ENCODE results near the gene LARGE1.
A peak's percentile ranks its signal among the peaks of the same experiment; 100 is the strongest.

The LARGE1 gene

DNA sequence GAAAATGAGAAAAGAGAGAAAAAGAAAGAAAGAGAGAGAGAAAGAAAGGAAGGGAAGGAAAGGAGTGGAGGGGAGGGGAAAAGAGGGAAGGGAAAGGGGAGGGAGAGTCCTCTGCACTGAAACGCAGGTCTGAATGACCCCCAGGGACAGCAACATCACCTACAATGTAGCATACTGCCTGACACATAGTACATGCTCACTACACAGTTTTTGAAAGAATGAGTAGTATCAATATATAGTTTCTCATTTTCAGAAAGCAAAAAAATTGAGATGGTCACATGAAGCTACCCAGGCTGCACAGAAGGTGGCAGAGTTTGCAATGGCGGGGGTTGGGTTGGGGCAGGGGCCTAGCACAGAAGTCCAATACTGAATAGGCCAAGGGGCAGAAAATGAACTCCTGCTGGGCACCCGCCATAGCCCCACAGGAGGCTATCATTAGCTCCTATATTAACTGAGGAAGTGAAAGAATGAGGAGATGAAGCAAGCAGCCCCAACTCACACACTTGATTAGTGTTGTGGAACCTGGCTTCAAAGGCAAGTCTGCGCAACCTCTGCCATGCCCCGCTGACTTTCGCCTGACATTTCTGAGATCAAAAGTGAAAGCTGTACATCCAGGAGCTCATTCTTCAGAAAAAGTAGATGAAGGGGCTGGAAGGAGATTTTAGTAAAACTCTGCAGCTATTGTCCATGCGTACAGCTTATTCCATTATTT is 620.9 kb downstream of the LARGE1 start:
- FAIRE-seq: peak; percentile 99
- peak; percentile 65 for DNase-seq (ENCODE audit: insufficient read length, low spot score)

GRCh38 chr22:33296941-33297340 is 623.3 kb downstream of the LARGE1 start:
- DNase-seq (ENCODE audit: insufficient read length, low spot score): no peak
- FAIRE-seq: no peak

- FAIRE-seq (no peak), DNase-seq (ENCODE audit: insufficient read length, low spot score) (no peak)
Measured at GRCh38 chr22:33288078-33288477, 632.2 kb downstream of the LARGE1 start.

- DNase-seq (ENCODE audit: insufficient read length, low spot score) (no peak), FAIRE-seq (no peak)
Measured at GRCh38 chr22:33275073-33275443, 645.2 kb downstream of the LARGE1 start.

GRCh38 chr22:33274214-33275072 is 645.8 kb downstream of the LARGE1 start:
- DNase-seq (ENCODE audit: insufficient read length, low spot score): no peak
- FAIRE-seq: peak; percentile 74

DNA sequence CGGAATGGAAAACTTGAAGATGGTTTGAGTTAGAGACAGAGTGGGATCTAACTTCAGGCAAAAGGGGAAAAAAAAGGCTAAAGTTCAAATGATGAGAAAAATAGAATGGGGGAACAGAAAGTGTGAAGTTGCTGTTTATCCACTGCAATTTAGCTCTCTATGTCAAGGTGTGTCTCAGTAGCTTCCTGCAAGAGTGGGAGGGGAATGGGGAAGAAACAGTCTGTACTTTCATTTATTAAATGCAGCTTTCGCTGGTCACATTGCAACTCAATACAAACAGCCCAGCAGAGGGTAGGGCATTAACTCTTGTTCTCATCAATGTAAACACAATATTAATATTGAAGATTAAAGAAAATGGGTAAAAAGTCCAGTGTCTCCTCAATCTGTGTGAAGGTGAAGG is 647.4 kb downstream of the LARGE1 start:
- FAIRE-seq (peak; percentile 71), DNase-seq (ENCODE audit: insufficient read length, low spot score) (no peak)

DNA sequence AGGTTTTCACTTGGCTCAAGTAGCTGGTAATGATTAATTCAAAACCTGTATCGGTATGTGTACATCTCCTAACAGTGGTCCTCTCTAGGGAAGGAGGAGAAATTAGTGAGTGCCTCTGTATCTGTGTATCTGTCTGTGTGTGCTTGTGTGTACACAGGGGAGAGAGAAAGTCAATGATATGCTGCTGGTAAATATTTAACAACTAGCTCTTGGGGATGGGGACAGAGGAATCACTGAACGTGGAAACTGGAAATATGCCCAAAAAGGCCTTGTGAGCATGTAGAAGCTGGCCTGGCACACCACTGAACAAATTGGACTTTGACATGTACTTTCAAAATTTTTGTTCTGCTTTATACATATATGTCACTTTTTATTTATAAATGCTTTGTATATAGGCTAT is 648.1 kb downstream of the LARGE1 start:
- peak; percentile 91 for FAIRE-seq
- DNase-seq (ENCODE audit: insufficient read length, low spot score): no peak

DNA sequence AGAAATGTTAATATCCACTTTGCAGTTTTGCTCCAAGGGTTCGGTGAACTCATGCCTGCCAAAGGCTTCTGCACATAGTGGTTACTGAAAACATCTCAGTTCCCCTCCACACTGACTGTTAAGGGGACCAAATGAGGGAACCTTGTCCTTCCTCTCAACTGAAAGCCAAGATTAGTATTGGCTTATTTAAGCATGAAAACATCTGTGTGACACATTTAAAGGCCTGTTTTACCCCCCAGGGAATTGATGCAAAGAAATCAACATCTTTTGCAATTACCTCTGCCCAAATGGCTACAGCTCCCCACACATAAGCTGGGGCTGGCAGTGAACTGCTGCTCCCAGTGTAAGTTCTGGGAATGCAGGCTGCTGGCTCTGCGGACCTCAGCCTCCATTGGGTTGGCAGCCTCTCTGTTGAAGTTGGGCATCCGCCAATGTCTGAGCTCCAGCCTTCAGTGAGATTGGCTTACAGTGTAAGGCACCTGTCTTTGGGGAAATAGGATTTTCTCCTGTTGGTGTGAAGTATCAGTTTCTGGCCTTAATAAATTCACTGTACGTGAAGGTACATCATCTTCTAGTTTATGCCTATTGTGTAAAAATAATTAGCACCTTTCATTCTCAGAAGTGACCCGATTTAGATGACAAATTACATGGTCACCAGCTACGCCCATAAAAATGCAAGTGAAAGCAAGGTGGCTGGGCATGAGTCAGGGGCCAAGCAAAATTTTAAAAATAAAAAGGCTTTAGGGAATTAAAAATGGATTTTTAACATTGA is 648.7 kb downstream of the LARGE1 start:
- peak; percentile 31 for DNase-seq (ENCODE audit: insufficient read length, low spot score)
- peak; percentile 73 for FAIRE-seq

DNA sequence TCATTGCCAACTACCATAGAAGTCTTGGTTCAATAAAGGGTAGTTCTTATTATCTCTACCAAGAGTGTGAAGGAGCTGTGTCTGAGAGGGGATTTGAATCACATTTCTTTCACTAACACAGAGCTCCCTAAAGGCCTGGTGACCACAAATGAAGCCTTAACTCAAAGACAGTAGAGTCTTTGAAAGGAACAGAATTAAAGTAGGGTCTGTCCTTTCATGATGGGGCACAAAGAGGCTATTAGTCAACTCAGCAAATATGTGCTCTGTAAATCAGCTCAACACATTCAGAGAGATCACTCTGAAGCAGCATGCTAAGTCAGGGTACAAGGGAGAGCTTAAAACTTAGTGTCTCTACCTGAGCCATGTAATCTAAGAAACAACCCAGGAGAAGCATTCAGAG is 649.7 kb downstream of the LARGE1 start:
- DNase-seq (ENCODE audit: insufficient read length, low spot score): no peak
- FAIRE-seq: no peak

DNA sequence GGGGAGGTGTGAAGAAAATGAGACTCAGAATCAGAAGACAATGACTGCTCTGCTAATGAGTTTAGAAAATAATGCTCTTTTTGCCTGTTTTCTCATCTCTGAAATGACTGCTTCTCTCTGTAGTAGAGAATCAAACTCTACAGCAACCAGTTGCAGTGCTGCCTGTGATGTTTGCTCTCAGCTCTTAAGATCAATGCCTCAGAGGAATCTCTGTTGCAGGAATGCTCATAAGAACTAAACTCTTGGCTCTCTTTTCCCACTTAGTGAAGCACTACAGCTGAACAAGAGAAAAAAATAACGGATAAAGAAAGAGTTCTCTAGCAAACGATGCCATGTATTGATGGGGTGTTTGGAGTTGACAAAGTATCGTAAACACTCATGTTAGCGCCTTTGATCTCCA is 658.6 kb downstream of the LARGE1 start:
- DNase-seq (ENCODE audit: insufficient read length, low spot score): no peak
- no peak for FAIRE-seq

DNA sequence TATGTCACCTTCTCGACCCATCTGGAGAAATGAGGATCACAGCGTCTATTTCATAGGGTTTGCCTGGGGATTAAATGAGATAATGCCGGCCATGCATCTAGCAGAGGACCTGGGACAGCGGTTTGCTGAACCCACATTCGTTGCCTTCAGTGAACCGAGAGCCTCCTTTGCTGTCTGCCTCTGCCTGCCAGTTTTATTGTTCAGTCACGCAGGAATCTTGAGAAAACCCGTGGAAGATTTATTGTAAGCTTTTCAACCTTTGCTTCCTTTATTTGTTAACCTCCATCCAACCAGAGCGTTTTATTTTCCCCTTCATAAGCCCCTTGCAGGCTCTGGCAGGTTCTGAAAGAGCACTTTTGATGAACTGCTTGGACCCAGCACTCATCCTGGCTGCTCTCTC is 659.8 kb downstream of the LARGE1 start:
- FAIRE-seq (no peak), DNase-seq (ENCODE audit: insufficient read length, low spot score) (no peak)

- no peak for DNase-seq (ENCODE audit: insufficient read length, low spot score)
Measured at GRCh38 chr22:33255791-33256190, 664.5 kb downstream of the LARGE1 start.

GRCh38 chr22:33248948-33249347 is 671.3 kb downstream of the LARGE1 start:
- DNase-seq (ENCODE audit: insufficient read length, low spot score): no peak
- peak; percentile 58 for FAIRE-seq

More at GRCh38 chr22:33255791-33256190, 664.5 kb downstream of the LARGE1 start:
- no peak for FAIRE-seq

DNA sequence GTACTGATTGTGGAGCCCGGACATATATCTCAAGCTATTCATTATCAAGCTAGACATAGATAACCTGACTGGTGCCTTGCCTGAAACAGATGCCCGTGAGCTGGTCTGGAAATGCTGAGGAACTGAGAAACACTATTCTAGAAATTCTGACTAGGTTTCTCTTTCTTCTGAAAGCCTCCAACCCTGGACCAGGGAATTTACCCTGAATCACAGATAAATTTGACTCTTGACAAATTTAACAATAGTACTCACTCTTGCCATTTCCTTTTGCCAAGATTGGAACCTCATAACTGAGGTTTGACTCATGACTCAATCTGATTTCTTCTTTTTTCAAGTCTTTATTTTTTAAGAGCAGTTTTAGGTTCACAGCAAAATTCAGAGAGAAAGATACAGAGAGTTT is 672.5 kb downstream of the LARGE1 start:
- FAIRE-seq: peak; percentile 70
- no peak for DNase-seq (ENCODE audit: insufficient read length, low spot score)

DNA sequence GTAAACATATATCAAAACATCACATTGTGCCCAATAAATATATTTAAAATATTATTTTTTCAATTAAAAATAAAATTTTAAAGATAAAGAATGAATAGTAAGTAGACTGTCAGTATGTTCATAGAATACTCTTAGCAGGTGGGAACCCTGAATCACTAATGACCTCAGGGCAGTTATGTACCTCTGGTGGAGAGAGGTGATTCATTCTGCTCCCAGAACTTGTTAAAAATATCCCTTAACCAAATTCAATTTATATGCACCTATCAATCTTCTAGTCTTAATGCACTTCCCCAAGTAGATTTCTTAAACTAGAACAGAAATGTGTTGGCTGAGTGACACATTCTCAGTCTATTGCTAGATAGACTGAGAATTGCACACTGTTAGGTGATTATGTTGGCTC is 678.2 kb downstream of the LARGE1 start:
- DNase-seq (ENCODE audit: insufficient read length, low spot score) (no peak), FAIRE-seq (no peak)

GRCh38 chr22:33240888-33241475 is 679.3 kb downstream of the LARGE1 start:
- DNase-seq (ENCODE audit: insufficient read length, low spot score) (no peak), FAIRE-seq (no peak)

DNA sequence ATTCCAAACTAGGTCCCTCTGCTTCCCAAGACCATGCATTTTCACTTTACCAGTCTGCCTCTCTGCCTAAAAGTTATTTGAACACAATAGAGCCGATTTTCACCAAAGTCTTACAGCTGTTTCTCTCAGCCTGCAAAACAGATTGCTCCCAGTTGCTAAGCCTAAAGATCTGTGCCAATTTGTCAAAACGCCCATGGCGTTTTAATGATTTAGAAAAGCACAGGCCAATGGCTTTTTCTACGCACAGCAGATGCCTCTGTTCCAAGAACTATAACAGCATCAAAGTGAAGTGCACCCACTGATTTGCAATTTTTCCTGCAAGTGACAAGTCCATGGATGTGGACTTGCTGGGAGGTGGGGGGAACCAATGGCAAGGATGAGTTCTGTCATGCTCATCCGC is 688.2 kb downstream of the LARGE1 start:
- no peak for DNase-seq (ENCODE audit: insufficient read length, low spot score)
- FAIRE-seq: no peak

- no peak for FAIRE-seq
Measured at GRCh38 chr22:33227791-33228190, 692.5 kb downstream of the LARGE1 start.

GRCh38 chr22:33224841-33225240 is 695.4 kb downstream of the LARGE1 start:
- DNase-seq (ENCODE audit: insufficient read length, low spot score) (no peak), FAIRE-seq (no peak)

More at GRCh38 chr22:33227791-33228190, 692.5 kb downstream of the LARGE1 start:
- no peak for DNase-seq (ENCODE audit: insufficient read length, low spot score)

Data from GM19239 (cell line).